Tongue (tissue), 2 donors: ENCODE data around the gene TCF7L1. TPM values are rescaled to one million over a fixed set of nuclear protein-coding genes. Genes with fewer than 3 reads are reported as not detected.
A peak's percentile ranks its signal among the peaks of the same experiment; 100 is the strongest.

Experiments
- DNase-seq: peaks from one replicate; pipeline ENCODE4 v3.0.0-alpha.2; 2015
- total RNA-seq: library from RNA; depleted of rRNA; stranded (reverse); fragments of >200 nt; gene quantifications from one replicate; pipeline ENCODE4 v1.2.3, GENCODE V29; 2014

Gene TCF7L1
- total RNA-seq, 1 donor from 2014 or later = 11.1 TPM

GRCh38 chr2:85255456-85255812 lies 122.2 kb downstream of the TCF7L1 start:
- DNase-seq = no peak

- peak; percentile 90 for DNase-seq
These were observed 122.8 kb downstream of the TCF7L1 start for GRCh38 chr2:85255813-85256594.

GRCh38 chr2:85257359-85257969 lies 124.3 kb downstream of the TCF7L1 start:
- no peak for DNase-seq

GRCh38 chr2:85257970-85258605 lies 124.9 kb downstream of the TCF7L1 start:
- no peak for DNase-seq

- DNase-seq = no peak
These were observed 126.0 kb downstream of the TCF7L1 start for GRCh38 chr2:85259101-85259590.

GRCh38 chr2:85259879-85260278 lies 126.7 kb downstream of the TCF7L1 start:
- no peak for DNase-seq

GRCh38 chr2:85263591-85263990 lies 130.4 kb downstream of the TCF7L1 start:
- DNase-seq = no peak

GRCh38 chr2:85264471-85264870 lies 131.3 kb downstream of the TCF7L1 start:
- no peak for DNase-seq

- peak; percentile 83 for DNase-seq
These were observed 132.1 kb downstream of the TCF7L1 start for GRCh38 chr2:85265304-85265703.

GRCh38 chr2:85266146-85267041 lies 133.2 kb downstream of the TCF7L1 start:
- peak; percentile 78 for DNase-seq

GRCh38 chr2:85269959-85270358 lies 136.8 kb downstream of the TCF7L1 start:
- peak; percentile 73 for DNase-seq

- no peak for DNase-seq
These were observed 139.2 kb downstream of the TCF7L1 start for GRCh38 chr2:85272357-85272756.

- DNase-seq = peak; percentile 86
These were observed 140.8 kb downstream of the TCF7L1 start for GRCh38 chr2:85273738-85274731.

- no peak for DNase-seq
These were observed 142.9 kb downstream of the TCF7L1 start for GRCh38 chr2:85275984-85276540.

GRCh38 chr2:85276571-85277118 lies 143.5 kb downstream of the TCF7L1 start:
- DNase-seq = no peak

- DNase-seq = peak; percentile 97
These were observed 144.4 kb downstream of the TCF7L1 start for GRCh38 chr2:85277416-85278158.

- DNase-seq = peak; percentile 47
These were observed 145.2 kb downstream of the TCF7L1 start for GRCh38 chr2:85278361-85278760.

GRCh38 chr2:85281553-85281952 lies 148.4 kb downstream of the TCF7L1 start:
- no peak for DNase-seq

GRCh38 chr2:85282914-85283313 lies 149.7 kb downstream of the TCF7L1 start:
- no peak for DNase-seq

- no peak for DNase-seq
These were observed 150.4 kb downstream of the TCF7L1 start for GRCh38 chr2:85283641-85284040.
